LNCaP clone FGC (cell line): Measurements from ENCODE around the gene CNTN4.
A peak's percentile ranks its signal among the peaks of the same experiment; 100 is the strongest.

Source experiments
- DNase-seq: peaks from one replicate; pipeline ENCODE4 v3.0.0-alpha.2; 2011; ENCODE audit warnings: low read depth
- H3K4me3 ChIP-seq: 2 replicates; pipeline ENCODE4 v1.5.1; 2011; ENCODE audit warnings: mild to moderate bottlenecking, low read depth, low read length, control low read depth
- TF ChIP-seq, protein P1 (sequence below): IDR thresholded peaks from 2 replicates; pipeline ENCODE4 v1.5.1; 2012; ENCODE audit warnings: mild to moderate bottlenecking; ENCODE audit not compliant: control insufficient read depth, insufficient read depth; ENCODE audit errors: extremely low read depth

The CNTN4 gene

DNA sequence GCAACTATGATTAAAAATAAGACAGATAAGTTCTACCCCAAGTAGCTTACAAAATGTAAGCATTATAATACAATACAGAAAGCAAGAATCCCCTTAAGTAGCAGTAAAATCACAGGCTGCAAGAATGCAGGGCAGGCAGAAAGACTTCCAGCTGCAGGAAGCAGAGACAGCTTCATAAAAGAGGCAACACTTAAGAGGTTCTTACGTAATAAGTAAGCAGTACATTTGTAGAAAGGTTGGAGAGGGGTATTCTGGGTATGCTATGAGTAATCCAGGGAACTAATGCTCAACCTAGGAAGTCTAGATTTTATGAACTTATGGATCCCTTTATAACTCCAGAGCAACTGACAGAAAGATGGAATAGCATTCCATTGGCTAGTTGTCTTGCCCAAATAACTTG is 859.9 kb downstream of the CNTN4 start:
- H3K4me3 ChIP-seq: no peak overlapping the region
- DNase-seq: no peak
- TF ChIP-seq, protein P1, sequence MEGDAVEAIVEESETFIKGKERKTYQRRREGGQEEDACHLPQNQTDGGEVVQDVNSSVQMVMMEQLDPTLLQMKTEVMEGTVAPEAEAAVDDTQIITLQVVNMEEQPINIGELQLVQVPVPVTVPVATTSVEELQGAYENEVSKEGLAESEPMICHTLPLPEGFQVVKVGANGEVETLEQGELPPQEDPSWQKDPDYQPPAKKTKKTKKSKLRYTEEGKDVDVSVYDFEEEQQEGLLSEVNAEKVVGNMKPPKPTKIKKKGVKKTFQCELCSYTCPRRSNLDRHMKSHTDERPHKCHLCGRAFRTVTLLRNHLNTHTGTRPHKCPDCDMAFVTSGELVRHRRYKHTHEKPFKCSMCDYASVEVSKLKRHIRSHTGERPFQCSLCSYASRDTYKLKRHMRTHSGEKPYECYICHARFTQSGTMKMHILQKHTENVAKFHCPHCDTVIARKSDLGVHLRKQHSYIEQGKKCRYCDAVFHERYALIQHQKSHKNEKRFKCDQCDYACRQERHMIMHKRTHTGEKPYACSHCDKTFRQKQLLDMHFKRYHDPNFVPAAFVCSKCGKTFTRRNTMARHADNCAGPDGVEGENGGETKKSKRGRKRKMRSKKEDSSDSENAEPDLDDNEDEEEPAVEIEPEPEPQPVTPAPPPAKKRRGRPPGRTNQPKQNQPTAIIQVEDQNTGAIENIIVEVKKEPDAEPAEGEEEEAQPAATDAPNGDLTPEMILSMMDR: no peak

DNA sequence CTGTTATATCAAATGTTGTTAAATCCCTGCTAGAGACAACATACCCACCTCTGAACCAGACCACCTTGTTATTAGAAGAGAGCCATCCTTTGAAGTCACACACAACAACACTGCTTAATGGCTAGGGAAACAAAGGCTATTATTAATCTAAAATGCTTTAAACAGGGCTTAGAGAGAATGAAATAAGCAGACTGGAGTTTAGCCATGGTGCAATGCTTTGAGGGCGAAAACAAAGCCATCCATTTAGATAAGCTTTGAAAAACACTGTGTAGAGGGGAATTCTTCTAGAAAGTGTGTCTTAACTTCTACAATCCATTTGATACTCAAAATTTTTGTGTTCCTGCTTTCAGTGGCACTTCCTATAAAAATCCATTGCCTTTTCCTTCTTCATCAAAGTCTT is 862.9 kb downstream of the CNTN4 start:
- no peak overlapping the region for H3K4me3 ChIP-seq
- no peak for DNase-seq
- TF ChIP-seq, protein P1: no peak

DNA sequence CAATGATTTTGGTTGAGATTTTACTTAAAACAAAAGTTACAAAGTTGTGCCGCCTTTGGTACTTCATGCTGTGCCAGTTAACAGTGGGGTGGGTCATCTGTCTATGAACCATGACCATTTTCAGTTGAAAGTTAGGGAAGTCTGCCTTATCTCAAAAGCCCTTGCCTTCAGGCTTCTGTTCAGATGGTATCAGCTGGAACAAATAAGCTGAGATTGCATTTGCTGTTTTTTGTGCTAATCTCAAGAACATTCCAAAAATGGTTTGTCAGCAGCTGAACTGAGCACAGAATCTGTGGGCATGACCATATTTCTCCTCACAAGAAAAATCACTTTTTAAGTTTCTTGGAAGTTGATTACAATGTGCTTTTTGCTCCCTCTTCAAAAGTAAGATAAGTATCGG is 869.2 kb downstream of the CNTN4 start:
- TF ChIP-seq, protein P1: no peak
- DNase-seq: no peak
- H3K4me3 ChIP-seq: no peak overlapping the region

DNA sequence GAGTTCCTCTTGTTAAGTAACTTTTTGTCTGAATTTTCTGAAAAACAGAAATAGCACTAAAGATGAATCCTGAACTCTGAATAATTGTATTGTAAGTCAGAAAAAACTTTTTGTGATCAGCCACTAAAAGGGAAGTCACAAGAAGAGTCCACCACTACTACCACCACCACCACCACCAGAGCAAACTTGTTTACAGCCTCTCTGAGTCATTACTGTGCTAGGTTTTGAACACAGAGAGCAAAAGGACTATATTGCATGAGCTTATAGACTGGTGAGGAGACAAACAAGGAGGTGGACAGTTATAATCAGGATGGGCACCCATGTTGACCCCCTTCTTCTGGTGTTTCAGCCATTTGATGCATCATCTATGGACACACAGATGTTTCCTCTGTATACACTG is 869.8 kb downstream of the CNTN4 start:
- DNase-seq: no peak
- H3K4me3 ChIP-seq: no peak overlapping the region
- TF ChIP-seq, protein P1: no peak

DNA sequence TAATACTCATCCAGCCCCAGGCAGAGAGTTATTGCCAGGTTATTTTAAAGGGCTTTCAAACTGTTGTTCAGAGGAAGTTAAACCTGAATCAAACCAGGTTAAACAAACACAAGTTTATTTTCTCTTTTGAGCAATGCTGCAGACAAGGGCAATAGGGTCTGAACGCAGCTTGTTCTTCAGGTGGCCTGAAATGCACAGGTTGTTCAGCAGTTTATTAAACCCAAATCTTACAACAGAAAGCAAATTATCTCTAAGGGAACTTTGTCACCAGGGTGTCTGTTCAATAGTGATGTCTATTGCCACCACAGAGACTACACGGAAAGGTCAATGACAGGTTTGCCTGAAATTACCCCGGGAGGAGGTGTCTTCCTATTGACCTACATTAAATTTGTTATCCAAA is 877.5 kb downstream of the CNTN4 start:
- TF ChIP-seq, protein P1: no peak
- no peak overlapping the region for H3K4me3 ChIP-seq
- peak; percentile 15 for DNase-seq

DNA sequence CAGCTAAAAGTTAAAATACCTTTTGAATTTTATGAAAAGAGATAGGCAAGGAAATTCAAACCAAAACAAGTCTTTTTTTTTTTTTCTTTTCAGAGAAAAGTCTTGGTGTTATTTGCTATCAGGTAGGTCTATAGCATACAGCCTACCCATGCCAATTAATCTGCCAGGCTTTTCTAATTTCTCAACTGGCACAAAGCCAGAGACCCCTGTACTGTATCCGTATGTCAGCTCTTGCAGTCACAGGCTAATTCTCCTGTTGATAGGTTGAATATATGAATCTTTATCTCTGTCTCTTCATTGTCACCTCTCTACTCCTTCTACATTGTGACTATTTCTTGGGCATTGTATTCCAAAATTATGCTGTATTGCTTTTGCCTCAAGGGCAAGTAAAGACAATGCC is 878.1 kb downstream of the CNTN4 start:
- no peak for DNase-seq

More for the DNA sequence above, 878.1 kb downstream of the CNTN4 start:
- TF ChIP-seq, protein P1: no peak
- no peak overlapping the region for H3K4me3 ChIP-seq
